T-helper 2 cell treated with Interferon-gamma antibody and Interleukin-4, amounts not matched to agents 100 ng/mL and 5 ng/mL, for 36 hours (primary cell): Measurements from ENCODE around the gene POLN. TPM values are rescaled to one million over a fixed set of nuclear protein-coding genes. Genes with fewer than 3 reads are reported as not detected.

ENCODE experiments used
- intact Hi-C: fragments of 100-400 bp; cut with micrococcal nuclease; formaldehyde crosslinking; loops from one replicate; pipeline ENCODE4 v1.15.1; 2023
- total RNA-seq: library from RNA; stranded (reverse); gene quantifications from 2 replicates; pipeline ENCODE4 v1.2.3, GENCODE V29; 2022

POLN gene
- total RNA-seq, 1 donor from 2014 or later: 4.0 TPM

DNA sequence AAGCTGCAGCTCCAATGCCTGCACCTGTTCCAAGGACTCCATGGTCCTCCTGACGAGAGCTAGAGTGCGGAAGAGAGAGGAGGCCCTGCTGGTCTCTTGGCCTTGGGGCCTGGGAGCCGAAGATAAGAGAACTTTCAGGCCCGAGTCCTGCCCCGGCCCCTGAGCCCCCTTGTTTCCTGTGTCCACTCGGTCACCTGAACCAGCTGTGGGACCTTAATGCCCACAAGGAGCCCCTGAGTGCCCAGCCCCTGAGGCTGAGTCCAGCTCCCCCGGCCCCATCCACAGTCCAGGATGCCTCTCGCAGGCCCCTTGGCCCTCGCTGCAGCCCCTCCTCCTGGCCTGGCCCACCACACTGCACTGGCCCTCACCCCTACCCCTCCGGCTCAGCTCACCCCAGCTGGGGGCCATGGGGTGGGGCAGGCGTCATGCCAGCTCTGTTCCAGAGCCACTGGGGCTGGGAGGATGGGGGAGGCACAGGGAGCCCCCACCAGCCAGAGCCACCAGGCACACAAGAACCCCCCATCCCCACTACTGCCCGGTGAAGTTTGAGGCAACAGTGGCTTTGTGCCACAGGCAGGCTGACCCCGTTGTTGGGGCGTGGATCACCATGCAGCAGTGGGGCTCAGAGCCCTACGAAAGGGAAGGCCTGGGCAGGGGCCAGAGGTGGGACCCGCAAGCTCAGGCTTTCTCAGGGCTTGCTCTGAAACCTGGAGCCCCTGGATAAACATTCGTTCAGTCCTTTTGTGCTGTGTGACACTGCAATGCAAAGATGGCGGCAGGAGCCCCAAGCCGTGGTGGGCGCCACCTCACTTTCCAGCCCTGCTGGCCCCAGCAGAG, 168.7 kb downstream of the POLN start:
- intact Hi-C loops: no loop called here

DNA sequence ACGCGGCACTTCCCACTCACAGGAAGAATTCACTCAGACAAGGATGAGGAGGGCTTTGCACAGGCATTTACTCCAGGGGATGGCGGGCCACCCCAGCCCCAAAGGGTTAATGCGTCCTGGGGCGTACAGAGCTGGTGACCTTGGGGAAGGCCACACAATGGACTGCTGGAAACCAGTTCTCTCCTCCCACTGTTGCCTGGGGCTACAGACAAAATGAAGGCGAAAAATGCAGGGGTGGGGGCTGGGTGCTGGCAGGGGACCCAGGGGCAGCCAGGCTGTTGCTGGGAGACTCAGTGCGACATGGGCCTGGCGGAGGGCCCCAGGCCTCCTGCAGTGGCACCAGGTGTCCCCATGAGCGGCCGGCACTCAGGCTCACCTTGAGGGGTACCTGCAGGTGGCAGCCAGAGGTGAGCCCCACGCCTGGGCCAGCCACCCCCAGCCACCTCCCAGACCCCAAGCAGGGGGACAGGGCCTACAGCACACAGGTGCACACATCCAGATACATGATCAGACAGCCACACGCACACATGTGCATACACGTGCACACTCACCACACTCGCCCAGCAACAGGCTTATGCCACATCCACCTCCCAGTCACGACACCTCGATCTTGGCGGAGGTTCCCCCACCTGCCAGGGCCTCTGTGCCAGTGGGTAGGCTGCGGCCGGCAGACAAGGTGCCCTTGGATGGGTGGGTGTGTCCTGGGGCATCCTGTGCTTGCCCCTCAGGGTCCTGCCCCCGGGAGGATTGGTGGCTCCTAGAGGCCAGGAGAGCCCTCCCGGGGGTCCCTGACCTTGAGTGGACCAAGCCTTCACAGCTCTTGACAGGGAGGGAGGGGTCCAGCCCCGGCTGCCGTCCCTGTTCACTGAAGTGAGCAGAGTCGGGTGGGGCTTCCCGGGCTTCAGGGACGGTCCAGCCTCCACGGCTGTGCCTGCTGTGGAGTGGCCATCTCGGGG, 169.7 kb downstream of the POLN start:
- intact Hi-C loops: no loop called here

DNA sequence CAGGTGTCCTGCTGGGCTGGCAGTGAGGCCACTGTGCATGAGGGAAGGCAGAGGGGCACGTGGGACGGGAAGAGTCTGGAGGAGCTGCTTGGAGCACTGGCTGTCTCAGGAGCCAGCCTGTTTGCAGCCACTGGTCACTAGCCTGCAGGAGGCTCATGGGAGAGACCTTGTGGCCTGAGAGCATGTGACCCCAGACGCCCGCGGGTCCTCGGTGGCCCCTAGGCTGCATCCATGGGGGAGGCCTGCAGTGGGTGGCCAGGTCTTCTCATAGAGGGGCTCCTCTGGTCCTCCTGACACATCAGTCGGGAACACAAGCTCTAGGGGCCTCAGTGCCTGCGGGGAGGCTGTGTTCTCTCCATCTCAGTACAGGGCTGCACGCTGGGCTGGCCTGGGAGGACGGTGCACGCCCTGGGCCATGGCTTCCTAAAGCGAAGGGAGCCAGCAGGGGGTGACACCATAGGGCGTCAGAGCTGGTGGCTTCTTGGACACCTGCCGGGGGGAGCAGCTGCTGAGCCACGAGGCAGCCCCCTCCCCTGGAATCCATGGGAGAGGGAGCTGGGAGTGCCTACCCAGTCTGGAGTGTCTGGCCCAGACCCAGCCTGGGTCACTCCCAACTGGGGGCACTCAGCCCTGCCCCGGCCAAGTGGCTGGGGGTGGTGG, 170.5 kb downstream of the POLN start:
- intact Hi-C loops: no loop called here

DNA sequence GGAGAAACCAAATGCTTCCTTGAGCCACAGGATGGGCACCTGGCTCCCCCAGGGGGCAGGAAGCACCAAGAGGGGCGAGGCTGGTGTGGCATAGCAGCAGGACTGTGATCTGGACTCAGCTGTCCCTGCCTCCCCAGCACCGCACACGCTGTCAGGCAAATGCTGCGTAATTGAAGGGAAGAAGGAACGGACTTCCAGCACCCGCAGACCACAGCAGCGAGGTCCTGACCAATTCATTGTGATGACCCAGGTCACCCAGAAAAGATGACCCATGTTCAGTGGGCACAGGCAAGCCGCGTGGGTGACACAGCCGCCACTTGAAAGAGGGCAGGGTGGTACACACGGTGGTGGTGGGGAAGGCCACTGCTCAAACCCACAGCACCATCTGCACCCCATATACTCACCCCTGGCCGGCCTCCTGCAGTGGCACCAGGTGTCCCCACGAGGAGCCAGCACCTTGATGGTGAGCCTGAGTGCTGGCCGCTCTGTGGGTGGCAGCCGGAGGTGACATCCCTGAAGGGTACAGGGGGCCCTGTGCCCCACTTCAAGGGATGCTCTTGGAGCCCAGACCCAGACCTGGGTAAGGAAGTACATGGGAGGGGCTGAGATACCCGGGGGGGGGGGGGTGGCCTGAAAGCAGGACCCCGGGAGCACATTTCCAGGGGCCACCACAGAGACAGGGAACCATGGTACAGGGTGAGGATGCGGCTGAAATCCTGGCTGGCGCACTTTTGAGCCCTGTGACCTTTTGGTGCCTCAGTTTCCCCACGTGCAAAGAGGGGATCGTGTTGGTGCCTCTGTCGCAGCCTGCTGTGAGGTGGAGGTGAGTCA, 171.3 kb downstream of the POLN start:
- intact Hi-C loops: no loop called here

DNA sequence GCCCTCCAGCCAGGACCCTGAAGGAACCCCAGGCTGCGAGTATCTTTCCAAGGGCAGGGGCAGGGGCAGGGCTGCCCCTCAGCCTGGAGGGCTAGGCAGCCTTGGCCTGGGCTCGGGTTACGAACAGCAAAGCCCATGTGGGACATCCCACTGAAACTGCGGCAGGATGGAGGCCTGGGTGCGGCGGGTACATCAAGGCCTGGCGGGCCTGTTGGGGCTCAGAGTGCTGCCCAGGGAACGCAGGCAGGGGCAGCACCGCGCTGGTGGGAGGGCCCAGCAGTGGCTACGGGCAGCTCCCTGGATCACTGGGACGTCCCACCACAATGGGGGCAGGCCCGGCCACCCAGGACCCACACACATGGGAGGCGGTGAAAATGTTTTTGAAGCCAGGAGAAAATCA, 171.9 kb downstream of the POLN start:
- intact Hi-C loops: no loop called here

DNA sequence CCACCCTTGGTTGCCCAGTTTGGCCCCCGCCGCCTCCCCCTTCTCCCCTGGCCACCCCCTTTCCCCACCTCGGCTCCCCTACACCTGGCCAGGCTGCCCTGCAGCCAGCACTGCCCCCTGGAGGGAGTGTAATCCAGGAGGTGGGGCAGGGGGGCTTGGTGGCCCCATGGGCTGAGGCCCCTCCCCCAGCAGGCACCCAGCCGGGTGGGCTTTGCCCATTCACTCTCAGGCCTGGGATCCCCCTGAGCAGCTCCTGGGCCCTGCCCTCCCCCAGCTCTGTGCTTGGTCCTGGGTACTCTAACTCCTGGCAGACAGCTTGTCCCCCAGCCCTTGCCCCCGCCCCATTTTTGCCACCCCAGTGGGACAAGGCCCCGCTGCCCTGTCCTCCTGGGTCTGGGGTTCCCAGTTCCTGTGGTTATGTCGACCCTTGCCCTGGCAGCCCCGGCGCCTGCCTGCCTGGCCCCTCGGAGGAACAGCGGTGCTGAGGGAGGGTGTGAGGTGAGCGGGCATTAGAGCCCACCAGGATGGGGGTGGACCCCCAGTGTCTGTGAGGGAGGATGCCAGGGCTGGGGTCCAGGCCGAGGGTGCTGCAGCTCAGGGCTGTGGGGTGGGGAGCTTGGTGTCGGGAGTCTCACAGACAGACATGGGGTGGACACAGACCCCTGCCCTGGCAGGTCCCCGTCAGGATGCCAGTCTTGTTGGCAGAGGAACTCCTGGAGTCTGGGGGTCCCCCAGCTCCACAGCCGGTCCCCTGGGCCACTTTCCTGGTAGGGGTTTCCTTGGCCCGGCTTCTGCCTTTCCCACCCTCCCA, 172.6 kb downstream of the POLN start:
- intact Hi-C loops: no loop called here

DNA sequence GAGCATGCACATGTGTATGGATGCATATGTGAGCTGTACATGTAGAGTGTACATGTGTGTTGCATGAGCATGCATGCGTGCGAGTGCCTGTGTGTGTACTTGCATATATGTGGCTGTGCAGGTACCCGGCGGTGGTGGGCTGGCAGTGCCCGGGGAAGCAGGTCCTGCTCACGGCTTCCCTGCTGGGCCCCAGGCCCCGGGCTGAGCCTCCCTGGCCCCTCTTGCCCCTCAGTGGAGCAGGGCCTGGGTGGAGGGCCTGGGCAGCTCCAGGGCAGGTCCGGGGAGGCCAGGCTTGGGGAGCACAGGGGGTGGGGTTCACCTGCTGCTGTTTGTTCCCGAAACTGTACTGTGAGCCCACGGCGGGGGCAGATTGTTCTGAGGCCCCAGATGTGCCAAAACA, 173.4 kb downstream of the POLN start:
- intact Hi-C loops: no loop called here

DNA sequence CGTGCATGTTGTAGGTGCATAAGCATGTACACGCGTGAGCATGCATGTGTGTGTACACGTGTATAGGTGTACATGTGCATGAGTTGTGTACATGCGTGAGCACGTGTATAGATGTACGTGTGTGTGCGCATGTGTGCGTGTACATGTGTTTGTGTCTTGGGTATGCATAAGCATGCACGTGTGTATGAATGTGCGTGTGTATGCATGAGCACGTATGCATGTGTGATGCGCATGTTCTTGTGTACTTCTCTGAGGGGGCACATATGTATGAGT, 173.8 kb downstream of the POLN start:
- intact Hi-C loops: no loop called here

DNA sequence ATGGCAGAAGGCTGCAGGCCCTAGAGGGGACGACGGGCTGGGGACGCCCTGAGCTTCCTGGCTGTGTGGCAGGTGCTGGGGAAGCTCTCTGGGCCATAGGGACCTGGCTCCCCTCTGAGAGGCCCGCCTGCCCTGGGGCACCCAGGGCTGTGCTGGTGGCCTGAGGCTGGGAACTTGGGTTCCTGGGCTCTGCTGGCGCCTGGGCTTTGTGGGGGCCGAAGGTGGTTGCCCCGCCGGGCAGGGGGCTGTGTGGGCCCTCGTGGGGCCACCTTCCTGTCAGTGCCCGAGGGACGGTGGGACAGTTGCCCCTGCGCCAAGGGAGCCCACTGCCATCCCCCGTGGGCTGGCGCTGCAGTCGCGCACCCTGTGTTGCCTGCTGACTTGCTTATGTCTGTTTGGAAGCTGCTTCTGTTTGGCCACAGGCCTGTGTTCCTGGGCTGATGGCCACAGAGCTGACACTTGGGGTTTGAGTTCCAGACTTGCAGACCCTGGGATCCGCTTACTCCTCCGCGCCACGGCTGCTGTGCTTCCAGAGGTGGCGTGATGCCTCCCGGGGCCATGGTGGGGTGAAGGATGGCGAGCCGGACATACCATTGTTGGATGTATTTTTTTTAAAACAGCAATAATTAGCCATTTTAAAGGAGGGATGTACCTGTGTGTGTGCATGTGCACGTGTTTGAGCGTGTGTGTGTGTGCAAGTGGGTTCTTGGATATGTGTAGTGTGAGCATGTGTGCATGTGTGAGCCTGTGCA, 174.3 kb downstream of the POLN start:
- intact Hi-C loops: no loop called here

DNA sequence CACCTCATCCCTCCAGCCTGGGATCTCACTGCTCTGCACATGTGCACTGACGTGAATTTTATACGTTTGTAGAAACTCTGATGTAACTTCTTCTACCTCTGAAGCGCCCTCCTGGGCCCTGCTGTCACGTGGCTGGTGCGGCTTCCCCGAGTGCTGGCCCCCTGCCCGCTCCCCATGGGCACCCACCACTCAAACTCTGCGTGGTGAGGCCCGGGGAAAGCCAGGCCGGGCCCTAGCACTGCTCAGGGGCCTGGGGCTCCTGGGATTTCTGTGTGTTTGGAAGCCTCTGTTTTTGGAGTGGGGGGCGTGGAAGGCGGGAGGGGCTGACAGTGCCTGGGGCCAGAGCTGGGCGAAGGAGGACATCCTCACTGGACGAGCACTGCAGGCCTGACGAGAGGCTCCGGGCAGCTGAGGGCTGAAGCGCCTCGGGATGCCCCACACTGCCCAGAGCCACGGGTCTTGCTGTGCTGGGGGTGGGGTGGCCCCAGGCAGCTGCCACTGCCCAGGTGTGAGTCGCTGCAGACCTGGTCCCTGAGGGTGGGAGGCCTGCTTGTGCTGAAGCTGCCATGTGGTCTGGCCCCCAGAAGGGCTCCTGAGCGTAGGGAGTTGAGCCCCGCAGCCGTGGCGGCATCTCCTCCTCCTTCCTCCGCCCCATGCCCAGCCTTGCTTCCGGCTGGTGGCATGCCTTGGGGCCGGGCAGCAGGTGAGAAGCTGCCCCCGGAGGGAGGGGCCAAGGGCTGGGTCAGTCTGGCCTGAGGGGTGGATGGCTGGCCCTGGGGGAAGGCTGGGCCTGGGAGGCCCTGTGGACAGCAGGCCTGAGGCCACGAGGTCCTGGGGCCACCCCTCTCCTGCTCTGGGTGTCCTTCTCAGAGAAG, 175.1 kb downstream of the POLN start:
- intact Hi-C loops: no loop called here

DNA sequence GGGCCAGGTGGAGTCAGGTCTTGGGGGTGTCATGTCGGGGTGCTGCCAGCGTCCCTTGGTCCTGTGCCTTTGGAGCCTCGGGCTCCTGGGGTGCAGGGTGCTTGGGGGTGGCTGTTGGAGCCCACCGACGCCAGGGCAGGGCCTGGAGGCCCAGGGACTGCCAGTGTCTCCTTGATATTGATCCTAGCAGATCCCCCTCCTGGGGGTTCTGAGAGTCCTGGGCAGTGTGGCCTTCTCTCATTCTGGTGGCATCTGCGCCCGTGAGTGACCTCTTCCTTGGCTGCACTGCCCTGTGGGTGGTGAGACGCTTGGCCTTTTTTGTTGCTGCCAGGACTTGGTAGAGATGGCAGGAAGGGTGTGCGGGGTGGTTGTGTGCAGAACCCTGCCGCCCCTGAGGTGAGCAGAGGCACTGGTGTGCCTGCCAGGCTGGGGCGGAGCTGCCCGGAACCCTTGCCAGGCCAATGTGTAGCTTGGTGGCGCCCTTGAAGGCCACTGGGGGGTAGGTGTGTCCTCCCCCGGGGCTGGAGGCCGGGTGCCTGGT, 175.8 kb downstream of the POLN start:
- intact Hi-C loops: no loop called here

DNA sequence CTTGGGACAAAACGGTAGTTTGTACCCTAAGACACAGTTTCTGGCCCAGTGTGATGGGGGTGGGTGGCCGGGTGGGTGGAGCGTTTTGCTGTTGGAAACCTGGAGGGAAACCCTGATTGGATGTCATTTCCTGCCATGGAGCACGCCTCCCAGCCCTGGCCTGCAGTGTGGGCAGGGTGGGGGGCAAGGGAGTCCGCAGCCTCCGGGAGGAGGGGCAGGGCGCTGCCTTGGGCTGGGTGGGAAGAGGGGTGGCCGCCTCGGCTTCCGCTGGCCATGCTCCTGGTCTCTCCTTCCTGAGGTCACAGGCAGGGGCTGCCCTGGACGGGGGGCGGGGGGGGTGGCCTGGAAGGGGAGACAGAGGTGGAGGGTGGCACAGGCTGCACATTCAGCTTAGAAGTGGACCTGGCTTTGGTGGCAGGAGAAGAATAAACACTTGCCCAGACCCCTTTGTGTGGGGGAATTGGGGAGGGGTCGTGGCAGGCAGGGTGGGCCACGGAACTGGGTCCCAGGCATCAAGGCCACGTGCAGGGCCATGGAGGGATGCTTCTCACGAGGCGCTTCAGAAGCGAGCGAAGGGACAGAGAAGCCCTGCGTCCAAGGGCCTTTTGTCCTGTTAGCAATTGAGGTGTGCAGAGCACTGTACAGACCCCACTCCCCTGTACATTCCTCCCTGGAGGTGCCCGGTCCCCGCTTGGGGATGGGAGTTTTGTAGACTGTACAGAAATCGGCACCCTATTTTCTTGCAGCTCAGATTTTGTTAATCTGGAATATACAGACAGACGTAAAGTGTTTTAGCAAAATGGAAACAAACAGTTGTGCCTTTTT, 176.6 kb downstream of the POLN start:
- intact Hi-C loops: no loop called here

DNA sequence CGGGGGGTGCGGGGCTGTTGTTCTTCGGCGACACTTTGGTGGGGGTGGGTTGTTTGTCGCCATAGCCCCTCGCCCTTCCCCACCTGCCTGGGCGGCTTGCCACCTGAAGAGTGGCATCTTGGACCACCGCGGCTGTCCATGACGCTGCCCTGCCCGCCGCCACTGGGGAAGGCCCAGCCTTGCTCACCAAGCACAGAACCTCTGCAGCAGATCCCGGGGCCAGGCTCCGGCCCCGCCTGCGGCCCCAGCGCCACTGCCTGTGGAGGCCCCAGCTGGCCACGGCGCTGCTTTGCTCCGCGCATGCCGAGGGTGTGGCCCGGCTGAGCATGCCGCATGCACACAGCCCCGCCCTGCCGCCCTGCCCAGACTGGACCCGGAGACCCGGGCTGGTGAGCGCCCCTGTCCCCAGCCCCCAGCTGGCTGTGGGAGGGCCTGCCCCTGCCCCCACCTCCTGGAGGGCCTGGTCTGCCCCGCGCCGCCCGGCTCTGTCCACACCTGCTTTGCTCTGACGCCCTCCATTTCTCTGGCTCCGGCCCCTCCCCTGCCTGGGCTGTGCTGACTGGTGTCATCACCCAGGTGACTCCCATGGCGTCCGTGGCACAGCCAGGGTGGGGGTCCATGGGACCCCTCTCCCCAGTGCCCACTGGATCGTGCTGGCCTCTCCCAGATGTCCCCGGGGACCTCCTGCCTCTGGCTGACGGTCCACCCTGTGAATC, 177.5 kb downstream of the POLN start:
- intact Hi-C loops: no loop called here

DNA sequence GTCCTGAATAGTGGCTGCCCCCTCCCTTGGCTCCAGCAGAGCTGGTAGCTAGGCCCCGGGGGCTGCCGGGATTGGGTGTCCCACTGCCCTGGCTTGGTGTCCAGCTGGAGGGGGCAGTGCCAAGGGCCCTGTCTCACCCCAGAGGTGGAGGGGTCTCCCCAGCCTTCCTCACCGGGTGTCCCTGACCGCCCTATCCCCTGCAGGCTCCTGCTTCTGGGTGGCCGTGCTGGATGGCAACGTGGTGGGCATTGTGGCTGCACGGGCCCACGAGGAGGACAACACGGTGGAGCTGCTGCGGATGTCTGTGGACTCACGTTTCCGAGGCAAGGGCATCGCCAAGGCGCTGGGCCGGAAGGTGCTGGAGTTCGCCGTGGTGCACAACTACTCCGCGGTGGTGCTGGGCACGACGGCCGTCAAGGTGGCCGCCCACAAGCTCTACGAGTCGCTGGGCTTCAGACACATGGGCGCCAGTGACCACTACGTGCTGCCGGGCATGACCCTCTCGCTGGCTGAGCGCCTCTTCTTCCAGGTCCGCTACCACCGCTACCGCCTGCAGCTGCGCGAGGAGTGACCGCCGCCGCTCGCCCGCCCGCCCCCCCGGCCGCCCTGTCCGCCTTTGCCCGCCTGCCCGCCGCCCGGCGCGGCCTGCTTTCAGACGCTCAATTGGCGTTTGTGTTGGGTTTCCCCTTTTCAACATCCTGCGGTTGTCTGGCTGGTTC, 178.2 kb downstream of the POLN start:
- intact Hi-C loops: no loop called here

DNA sequence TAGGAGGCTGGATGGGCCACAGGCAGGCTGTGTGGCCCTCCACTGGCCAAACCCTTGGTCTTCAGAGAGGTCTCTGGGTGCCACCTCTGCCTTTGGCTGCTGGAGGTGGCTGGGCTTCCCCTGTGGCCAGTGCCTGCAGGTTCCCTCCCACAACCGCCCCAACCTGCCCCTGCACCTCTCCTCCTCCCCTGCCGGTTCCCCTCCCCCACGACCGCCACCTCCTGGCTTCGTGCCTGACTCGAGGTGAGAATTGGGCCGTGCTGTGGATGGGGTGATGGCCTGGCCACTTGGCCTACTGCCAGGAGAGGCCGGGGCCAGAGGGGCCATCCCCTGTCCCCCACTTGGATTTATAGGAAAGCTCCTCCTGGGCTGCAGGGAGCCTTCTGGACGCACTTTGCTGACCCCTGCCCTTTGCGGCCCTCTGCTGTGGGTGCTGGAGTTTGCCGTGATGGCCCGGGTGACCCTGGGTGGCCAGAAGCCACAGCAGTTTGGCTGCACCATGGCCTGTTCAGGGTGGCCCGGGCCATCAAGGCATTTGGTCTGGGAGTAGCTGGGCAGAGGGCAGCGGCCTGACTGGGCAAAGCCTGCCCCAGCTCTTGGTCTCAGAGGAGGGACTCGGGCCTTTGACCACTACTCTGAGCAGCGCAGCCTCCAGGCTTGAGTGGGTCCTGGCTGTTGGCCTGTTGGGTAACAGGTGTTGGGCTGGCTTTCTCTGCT, 179.0 kb downstream of the POLN start:
- intact Hi-C loops: no loop called here
